Activated gamma-delta T cell (primary cell): ENCODE measurements around the gene CHST5.
"Not testable (repeated sequence)": the region's sequence is repeated elsewhere in the genome, so short reads cannot be mapped to it uniquely, and the experiment has no call there.

Source experiments
- DNase-seq: peaks from one replicate; lab custom pipeline; 2025; lab: John Stamatoyannopoulos, UW

The CHST5 gene

GRCh38 chr16:75506107-75506506 is 29.8 kb downstream of the CHST5 start:
- no peak for DNase-seq

DNA sequence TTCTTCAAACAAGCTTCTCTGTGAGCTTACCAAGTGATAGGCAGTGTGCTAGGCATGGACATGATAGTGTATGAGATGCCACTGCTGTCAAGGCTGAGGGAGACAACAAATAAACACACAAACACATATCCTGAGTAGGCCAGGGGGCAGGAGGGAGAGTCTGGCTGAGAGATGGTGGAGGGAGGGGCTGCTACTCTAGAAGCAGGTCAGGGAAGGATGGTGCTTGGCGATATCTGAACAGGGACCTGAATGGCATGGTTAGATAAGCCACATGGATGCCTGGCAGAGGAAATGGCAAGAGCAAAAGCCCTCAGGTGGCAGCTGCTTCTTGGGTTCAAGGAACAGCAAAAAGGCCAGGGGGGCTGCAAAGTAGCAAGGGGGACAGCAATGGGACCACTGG is 32.1 kb downstream of the CHST5 start:
- no peak for DNase-seq

GRCh38 chr16:75502916-75503605 is 32.8 kb downstream of the CHST5 start:
- DNase-seq: no peak

DNA sequence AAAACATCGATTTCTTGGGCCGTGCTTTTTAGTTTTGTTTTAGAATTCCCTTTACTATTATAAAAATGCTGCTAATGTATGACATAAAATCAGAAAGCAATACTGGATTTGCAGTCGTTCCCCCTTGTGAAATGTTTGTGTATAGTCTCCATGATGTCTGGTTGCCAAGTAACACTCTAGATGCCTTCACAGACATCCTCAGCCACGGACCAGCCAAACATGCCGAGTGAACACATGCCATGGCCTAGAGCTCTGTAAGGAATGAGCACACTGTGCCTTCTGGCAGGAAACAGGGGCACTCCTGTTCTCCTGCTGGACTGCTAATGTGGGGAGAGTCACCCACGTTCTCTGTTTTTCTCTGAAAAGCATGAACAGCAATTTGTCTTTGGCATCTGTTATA is 34.1 kb downstream of the CHST5 start:
- DNase-seq: not testable (repeated sequence)

- no peak for DNase-seq
Measured at GRCh38 chr16:75501359-75501758, 34.5 kb downstream of the CHST5 start.

DNA sequence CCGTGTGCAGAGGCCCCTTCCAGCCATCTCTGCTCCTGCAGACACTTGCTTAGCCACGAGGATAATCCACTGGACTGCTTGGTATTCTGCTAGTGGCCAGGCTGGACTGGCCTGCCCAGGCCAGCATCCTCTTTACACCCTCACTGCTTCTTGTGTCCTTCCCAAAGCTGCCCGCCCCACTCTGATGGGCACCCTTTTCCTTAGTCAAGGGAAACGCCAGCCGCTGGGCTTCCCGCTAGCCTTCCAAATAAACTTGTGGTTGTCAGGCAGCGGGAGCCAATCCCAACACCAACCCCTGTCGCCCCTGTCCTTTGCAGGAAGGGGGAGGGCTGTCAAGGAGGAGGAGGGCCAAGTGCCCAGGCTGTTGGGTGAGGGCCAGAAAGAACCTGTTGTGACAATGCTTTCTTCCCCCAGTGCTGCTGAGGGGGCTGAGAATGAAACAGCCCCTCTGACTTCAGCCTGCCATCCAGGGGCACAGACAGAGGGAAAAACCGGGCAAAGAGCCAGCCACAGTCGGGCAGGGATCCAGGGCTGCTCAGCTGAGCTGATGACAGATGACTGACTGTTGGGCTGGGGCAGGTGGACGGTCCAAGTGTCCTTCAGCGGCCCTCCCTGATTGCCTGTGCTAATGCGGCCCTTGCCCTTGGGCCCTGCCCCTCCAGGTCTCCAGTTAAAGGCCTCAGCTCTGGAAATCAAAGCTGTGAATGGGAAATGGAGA is 37.1 kb downstream of the CHST5 start:
- DNase-seq: not testable (repeated sequence)

DNA sequence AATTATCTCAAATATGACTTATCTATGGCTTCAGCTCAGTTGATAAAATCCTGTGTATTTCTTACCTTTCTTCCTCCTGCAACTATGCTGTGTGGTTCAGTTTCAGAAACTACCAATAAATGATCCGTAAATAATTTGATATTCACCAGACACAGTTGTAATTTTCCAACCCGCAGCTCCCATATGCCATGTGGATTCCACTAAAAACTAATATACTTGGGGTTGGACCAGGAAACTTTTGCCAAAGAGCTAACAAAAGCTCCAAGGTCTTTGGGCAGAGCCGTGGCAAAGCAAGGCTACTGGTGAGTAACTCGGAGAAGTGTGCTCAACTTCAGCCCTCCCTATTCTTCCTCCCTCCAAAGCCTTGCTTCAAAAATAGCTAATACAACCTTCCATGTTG is 38.4 kb downstream of the CHST5 start:
- DNase-seq: no peak

DNA sequence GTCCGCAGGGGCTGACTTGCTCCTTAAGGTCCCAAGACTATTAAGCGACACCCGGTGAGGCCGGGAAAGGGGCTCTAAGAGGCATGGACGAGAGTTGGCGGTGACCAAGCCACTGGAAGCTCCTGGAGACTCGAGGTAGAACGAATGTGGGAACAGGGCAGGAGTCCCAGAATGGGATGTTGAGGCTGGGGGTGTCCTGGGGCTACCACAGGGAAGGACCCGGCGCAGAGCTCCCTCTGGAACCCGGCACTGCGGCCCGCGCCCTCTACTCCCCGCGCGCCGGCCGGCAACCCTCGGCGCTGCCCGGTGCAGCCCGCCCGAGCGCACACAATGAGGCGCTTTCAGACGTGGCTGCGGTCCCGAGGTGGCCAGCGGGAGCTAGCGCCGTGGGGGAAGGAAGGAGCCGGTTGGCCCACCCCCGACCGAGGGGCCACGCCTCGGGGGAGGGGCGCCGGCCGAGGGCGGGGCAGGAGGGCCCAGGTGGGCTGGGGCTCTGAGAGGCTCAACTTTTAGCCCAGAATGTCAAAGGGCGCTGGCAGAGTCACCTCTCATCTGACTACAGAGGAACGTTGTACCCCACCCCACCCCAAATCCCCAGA is 40.7 kb downstream of the CHST5 start, which contains the start of gene CHST6:
CHST6 (minus strand) TSS at position 366 of the 599 bp plus-strand sequence. CDS start 15,613 bp downstream, outside the sequence.
- DNase-seq: no peak

- no peak for DNase-seq
Measured at GRCh38 chr16:75494661-75495075, 41.2 kb downstream of the CHST5 start.

DNA sequence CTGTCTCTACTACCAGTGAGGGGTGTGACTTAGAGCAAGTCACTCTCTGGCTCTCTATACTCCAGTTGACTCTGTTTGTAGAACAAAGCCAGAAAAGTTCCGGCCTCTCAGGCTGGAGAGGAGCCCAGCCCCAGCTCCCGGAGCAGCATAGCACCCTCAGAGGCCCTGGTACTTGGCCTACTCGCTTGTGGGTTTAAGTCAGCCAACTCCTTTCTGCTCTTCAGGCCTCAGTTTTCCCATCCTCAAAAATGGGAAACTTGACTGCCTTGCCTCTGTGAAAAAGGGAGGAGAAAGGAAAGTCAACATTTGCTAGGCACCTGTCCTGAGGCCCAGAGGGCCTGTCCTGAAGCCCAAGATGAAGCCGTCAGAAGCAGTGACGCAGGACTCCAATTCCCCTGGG is 41.7 kb downstream of the CHST5 start:
- no peak for DNase-seq

GRCh38 chr16:75491876-75492275 is 44.0 kb downstream of the CHST5 start:
- no peak for DNase-seq

DNA sequence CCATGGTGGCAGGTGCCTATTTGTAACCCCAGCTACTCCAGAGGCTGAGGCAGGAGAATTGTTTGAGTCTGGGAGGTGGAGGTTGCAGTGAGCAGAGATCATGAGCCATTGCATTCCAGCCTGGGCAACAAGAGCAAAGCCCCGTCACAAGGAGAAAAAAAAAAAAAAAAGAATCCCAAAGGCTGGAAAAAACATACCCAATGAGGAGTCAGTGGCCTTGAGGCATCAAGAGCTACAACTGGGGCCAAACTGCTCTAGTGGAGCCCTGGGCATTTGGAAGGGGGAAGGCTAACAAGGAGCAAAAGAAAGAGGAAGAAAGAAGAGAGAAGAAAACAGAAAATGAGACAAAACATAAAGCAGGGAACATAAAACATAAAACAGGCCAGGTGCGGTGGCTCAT is 47.6 kb downstream of the CHST5 start:
- DNase-seq: no peak

GRCh38 chr16:75486676-75487313 is 49.1 kb downstream of the CHST5 start:
- no peak for DNase-seq

GRCh38 chr16:75486014-75486675 is 49.8 kb downstream of the CHST5 start:
- DNase-seq: no peak

DNA sequence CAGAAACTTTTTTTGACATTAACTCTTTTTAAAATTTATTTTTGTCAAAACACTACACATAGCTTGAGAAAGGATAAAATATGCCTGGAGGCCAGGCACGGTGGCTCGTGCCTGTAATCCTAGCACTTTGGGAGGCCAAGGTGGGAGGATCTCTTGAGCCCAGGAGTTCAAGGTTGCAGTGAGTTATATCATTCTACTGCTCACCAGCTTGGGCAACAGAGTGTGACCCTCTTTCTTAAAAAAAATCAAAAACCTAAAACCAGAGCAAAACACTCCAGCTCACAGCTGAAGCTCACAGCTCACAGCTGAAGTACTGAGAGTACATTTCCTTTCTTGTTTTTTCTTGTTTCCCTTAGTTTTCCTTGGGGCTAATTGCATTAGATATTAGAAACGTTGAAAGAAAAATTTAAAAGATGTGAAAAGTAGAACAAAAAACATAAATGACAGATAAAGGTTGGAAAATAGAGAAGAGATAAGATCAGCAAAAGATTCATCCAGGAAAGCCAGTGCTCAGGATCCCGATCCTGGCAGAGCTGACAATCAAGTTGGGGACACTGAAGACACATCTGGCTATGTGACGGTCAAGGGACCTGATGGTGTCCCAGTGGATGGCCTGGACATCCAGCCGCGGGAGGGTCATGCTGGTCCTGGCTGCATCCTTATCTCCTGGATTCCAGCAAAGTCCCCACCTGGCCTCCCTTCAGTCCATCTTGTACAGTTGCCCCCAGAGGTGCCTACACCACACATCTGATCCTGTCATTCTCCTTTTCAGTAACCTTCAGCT is 50.5 kb downstream of the CHST5 start:
- DNase-seq: no peak

- DNase-seq: no peak
Measured at GRCh38 chr16:75483222-75483621, 52.7 kb downstream of the CHST5 start.

DNA sequence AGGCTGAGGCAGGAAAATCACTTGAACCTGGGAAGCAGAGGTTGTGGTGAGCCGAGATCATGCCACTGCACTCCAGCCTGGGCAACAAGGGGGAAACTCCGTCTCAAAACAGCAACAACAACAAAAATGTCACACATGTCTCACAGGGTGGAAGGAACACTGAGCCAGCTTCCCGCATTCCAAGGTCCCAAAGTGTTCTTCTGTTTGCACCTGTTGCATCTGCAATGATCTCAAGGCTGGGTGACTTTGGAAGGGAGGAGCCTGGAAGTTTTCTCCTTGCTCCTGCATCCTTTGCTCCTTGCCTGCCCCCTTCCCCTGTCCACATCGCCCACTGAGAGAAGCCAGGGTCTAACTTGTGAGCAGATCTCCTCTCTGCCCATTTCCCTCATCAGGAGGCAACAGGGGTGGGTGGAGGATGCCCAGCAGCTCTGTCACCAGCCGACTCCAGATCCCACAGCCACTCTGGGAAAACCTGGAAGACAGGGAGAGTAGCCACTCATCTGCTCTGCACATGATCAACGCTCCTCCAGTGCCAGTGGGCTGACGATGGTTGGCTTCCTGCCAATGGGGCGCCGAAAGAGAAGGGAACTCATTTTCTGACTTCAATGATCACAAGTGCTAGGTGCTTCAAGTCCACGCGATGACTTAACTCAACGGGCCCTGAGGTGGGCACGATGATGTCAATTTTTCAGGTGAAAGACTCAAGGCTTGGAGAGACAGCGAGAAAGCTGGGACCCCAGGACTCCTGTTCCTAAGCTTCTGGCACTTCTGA is 53.3 kb downstream of the CHST5 start:
- DNase-seq: no peak

DNA sequence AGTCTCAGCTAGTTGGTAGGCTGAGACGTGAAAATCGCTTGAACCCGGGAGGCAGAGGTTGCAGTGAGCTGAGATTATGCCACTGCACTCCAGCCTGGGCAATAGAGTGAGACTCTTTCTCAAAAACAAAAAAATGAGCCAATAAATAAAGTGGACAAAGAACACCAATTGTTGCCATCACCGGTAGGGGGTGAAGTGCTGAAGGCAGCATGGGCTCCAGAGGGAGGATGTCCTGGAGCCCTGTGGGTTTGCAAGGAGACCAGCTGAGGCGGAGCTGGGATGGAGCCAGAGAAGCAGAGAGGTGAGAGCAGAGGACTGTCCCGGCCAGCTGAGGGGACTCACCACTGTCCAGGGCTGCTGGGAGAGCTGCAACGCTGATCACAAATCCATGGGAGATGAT is 54.4 kb downstream of the CHST5 start:
- no peak for DNase-seq

GRCh38 chr16:75479421-75479990 is 56.4 kb downstream of the CHST5 start:
- no peak for DNase-seq
